Frontal cortex (tissue), 4 donors: Measurements from ENCODE around the gene TOMM40. TPM values are rescaled to one million over a fixed set of nuclear protein-coding genes. Genes with fewer than 3 reads are reported as not detected.
"Not testable (repeated sequence)": the region's sequence is repeated elsewhere in the genome, so short reads cannot be mapped to it uniquely, and the experiment has no call there.

Source experiments
- DNase-seq, 2 donors: peaks; one replicate each; pipeline ENCODE4 v3.0.0; 2012; ENCODE audit warnings: low spot score in 2 of 2
- FAIRE-seq: peaks from 2 replicates; lab custom pipeline; 2012; peaks lifted over from hg19 to GRCh38; lab: Jason Lieb, UNC
- total RNA-seq: library from RNA; depleted of rRNA; stranded (reverse); fragments of >200 nt; gene quantifications from one replicate; pipeline ENCODE4 v1.2.3, GENCODE V29; 2014
- donor health status: control.
- donor health status: control.
- donor health status: control.

The TOMM40 gene
- total RNA-seq, 1 donor from 2014 or later: 30.6 TPM

- FAIRE-seq: not testable (repeated sequence)
- DNase-seq: peak; percentile 79 to 94
Measured at GRCh38 chr19:44914433-44915206, 23.6 kb downstream of the TOMM40 start, which contains the start of gene APOC1. TSS of gene APOC1 (plus strand) at chr19:44914608. CDS start at chr19:44914892, 284 bp downstream.

GRCh38 chr19:44924243-44924725 lies 33.2 kb downstream of the TOMM40 start:
- DNase-seq: no peak

GRCh38 chr19:44925114-44925891 lies 34.2 kb downstream of the TOMM40 start:
- no peak for FAIRE-seq
- DNase-seq: peak; percentile 66 to 76

More at GRCh38 chr19:44924243-44924725, 33.2 kb downstream of the TOMM40 start:
- no peak for FAIRE-seq

DNA sequence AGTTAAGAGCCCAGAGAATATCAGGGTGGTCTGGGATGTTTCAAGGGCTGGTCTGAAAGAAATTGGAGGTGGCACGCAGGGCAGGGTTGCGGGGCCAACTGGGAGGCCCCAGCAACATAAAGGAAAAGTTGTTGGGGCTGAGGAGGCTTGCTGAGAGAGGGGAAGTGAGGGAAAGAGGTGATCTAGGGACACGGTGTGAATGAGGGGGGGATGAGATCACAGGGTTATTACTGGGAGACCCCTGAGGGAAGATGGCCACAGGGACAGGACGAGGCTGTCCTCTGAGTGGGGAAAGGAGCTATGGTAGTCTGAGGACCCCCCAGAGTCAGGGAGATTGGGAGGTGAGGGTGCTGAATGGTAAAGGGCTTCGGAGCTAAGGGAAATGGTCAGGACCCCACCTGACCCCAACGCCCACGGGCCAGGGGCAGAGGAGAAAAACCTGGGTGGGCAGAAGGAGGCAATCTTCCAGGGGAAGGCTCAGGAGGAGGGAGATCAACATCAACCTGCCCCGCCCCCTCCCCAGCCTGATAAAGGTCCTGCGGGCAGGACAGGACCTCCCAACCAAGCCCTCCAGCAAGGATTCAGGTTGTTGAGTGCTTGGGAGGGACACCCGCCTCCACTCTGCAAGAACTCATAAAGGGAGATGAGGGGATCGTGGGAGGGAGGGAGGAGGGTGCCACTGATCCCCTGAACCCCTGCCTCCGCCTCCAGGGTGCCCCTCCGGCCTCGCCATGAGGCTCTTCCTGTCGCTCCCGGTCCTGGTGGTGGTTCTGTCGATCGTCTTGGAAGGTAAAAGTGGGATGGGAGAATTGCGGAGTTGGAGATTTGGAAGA lies 35.4 kb downstream of the TOMM40 start:
- not testable (repeated sequence) for DNase-seq, FAIRE-seq

DNA sequence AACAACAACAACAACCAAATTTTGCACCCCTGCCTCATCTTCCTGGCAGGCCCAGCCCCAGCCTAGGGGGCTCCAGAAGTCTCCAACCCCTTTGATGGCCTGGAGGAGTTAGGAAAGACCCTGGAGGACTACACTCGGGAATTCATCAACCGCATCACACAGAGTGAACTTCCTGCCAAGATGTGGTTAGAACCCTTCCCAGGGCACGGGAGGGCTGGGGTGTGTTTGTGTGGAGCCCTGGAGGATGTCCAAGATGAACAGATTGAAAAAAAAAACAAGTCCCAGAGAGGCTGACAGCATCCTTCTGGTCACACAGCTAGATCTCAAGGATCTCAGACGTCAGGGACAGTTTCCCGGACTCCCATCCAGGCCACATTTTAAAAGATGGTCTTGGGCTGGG lies 36.7 kb downstream of the TOMM40 start:
- no peak for FAIRE-seq
- DNase-seq: no peak

GRCh38 chr19:44930088-44930487 lies 39.0 kb downstream of the TOMM40 start:
- FAIRE-seq (no peak), DNase-seq (no peak)

DNA sequence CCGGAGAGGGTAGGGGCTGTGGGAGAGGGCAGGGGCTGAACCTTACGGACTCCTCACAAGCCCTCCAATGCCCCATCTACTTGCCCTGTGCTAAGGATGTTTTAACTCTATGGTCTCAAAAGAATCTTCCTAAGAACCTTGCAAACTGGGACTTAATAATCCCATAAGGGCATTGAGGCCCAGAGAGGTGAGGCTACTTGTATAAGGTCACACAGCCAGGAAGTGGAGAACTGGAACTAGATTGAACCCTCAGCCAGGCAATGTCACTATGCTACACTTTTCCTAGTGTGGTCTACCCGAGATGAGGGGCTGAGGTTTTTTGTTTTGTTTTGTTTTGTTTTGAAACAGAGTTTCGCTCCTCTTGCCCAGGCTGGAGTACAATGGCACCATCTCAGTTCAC lies 40.5 kb downstream of the TOMM40 start:
- FAIRE-seq: no peak
- no peak for DNase-seq

DNA sequence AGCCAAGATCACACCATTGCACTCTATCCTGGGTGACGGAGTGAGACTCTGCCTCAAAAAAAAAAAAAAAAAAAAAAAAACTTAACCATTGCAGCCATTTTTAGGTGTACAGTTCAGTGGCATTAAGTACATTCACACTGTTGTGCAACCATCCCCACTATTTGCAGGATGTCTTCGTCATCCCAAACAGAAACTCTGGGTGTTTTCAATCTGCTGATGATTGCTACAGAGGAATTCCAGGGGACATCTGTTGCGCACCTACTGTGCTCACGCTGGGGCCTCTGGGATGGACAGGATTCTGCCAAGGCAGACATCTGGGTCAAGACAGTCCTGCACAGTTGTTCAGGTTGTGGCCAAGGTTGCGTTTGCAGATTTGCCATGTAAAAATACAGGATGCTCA lies 48.6 kb downstream of the TOMM40 start:
- DNase-seq (no peak), FAIRE-seq (no peak)

GRCh38 chr19:44942067-44942571 lies 51.1 kb downstream of the TOMM40 start, which contains the start of gene APOC4:
TSS of gene APOC4 (plus strand) at chr19:44942237. CDS start at chr19:44942278, 41 bp downstream.
- DNase-seq: no peak
- FAIRE-seq: no peak

DNA sequence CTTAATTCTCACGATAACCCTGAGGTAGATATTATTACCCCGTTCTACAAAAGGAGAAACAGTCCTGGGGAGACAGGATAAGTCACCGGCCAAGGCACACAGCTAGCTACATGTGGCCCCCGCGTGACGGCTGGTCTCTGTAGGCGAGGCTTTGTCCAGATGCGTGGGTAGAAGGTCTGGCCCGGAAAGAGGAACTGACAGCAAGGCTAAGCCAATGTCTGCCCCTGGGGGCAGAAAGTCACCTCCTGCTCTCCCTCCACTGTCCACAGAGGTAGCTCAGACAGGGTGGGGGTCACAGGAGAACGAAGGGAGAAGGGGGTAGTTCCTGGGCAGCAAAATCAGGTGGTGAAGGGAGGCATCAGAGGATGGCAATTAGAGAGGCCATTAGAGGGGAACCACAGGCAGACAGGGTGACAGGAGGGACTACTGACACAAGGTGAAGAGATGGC lies 52.8 kb downstream of the TOMM40 start:
- FAIRE-seq (no peak), DNase-seq (no peak)

DNA sequence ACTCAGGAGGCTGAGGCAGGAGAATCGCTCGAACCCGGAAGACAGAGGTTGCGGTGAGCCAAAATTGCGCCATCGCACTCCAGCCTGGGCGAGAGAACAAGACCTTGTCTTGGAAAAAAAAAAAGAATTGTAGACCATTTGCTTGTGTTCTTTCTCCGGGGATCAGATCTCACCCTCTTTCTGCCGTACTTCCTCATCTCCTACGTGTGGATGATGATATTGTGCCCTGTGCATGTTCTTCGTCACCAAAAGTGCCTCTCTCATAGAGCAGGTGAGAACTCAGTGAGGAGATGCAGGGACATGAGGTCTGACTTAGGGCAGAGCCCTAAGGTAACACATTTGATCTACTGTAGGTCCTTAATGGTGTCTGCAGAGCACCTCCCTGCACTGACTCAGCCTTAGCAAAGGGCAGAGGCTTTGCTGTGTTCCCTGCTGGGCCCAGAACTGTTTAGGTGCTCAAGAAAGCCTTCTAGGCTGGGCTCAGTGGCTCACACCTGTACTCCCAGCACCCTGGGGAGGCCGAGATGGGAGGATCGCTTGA lies 56.1 kb downstream of the TOMM40 start:
- DNase-seq (no peak), FAIRE-seq (no peak)

DNA sequence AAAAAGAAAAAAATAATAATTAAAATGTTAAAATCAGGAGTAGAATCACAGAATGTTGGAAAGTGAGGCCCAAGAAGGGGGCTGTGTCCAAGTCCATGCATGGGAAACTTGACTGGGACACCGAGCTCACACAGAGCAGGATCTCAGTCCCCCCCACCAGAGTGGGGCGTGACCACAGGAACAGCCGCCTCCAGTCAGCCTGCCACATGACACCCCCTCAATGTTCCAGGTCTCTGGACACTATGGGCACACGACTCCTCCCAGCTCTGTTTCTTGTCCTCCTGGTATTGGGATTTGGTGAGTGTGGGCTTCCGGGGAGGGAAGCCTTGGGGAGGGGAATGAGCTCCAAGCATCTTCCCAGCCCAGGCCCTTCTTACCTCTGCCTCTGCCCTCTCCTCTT lies 57.2 kb downstream of the TOMM40 start:
- FAIRE-seq (no peak), DNase-seq (no peak)

GRCh38 chr19:44948763-44949374 lies 57.8 kb downstream of the TOMM40 start:
- DNase-seq: no peak
- FAIRE-seq: no peak

DNA sequence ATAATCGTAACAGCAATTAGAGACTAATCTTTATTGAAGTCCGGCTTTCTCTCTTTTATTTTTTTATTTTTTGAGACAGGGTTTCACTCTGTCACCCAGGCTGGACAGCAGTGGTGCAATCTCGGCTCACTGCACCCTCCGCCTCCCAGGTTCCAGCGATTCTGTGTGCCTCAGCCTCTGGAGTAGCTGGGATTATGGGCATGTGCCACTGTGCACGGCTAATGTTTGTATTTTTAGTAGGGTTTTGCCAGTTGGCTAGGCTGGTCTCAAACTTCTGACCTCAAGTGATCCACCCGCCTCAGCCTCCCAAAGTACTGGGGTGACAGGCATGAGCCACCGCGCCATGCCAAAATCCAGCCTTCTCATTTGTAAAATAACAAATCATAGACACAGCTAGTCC lies 58.5 kb downstream of the TOMM40 start:
- FAIRE-seq: no peak
- no peak for DNase-seq

GRCh38 chr19:44951179-44952159 lies 60.4 kb downstream of the TOMM40 start:
- FAIRE-seq (no peak), DNase-seq (peak; percentile 54 to 72)
